GM18858 (cell line): ENCODE measurements around the gene ALAS1.
"Not testable (repeated sequence)": the region's sequence is repeated elsewhere in the genome, so short reads cannot be mapped to it uniquely, and the experiment has no call there.

ENCODE experiments used
- ATAC-seq: cut with Tn5 transposase; IDR thresholded peaks from one replicate; pipeline ENCODE4 v1.9.1; 2021; ENCODE audit not compliant: unreplicated experiment

ALAS1 gene

DNA sequence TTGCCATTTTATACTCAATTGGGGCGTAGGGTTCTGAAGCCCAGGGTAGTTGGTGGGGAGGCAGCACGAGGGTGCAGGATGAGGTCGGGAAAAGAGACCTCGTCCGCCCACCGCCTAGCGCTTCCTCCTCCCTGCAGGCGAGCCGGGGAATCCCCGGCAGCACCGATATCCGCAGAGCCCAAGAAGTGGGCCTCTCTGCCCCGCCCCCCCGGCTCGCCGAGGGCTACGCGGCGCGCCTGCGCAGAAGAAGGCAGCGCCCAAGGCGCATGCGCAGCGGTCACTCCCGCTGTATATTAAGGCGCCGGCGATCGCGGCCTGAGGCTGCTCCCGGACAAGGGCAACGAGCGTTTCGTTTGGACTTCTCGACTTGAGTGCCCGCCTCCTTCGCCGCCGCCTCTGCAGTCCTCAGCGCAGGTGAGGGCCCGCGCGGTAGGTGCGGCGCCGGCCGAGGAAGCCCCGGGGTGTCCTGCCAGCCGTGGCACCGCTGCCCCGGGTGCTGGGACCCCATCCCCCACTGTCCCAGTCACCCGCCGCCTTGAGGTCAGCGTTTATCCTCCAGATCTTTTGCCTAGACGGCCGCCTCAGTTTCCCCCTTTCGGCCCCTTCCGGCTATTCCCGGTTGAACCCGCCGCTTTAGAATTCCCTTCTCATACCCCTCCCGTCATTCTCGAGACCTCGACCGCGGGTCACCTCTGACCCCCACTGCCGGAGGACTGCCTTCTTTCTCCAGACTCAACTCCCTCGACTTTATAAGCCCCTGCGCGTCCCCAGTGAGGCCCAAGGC is at the start of gene ALAS1:
ALAS1 (plus strand) TSS at position 319 of the 784 bp plus-strand sequence. CDS start 1,082 bp downstream, outside the sequence.
- ATAC-seq = peak; percentile 54

DNA sequence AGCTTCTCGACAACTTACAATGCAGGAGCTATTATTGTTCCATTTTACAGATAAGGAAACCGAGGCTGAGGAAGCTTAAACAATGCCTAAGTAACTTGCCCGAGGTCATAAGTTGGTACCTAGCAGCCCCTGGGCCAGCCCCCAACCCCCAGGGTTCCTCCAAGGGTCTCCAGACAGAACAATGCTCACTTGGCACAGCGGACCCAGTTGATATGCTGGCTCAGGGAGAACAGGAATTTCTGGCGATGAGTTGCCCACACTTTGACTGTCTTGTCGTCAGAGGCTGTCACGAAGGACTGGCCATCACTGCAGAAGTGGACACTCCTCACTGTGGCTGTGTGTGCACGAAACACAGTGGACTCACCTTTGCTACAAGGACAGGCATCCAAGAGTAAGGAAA is 48.9 kb upstream of the ALAS1 start:
- no peak for ATAC-seq

DNA sequence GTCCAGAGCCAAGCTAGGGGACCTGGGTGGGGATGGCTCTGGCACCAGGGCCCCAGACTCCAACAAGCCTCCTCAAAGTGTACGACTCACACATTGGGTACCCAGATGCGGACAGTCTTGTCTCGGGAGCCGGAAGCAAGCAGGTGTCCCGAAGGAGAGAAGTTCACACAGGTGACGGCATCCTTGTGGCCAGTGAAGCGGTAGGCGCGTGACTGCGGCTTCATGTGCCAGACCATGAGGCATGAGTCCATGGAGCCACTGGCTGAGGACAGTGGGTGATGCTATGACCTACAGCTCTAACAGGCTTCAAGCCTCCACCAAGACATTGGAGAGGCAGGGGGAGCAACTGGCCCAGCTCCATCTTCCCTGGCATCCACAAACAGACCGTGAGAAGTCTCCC is 48.2 kb upstream of the ALAS1 start:
- no peak for ATAC-seq

DNA sequence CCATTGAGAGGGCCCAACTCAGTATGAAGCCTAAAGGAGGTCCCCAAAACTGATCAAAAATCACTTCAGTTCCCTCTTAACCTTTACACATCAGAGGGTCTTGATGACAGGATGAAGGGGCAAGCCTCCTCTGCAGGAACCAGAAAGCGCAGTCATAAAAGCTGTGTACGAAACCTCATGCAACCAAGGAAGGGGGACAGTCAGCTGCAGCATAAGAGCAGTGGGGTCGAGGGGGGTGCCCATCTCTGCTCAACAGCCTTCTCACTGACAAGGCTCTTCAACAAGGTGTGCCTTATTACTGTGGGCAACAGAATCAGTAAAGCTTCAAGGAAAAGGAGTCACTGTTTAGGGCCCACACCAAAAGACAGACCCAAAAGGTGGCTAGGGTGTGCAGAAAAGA is 47.6 kb upstream of the ALAS1 start:
- ATAC-seq = no peak

DNA sequence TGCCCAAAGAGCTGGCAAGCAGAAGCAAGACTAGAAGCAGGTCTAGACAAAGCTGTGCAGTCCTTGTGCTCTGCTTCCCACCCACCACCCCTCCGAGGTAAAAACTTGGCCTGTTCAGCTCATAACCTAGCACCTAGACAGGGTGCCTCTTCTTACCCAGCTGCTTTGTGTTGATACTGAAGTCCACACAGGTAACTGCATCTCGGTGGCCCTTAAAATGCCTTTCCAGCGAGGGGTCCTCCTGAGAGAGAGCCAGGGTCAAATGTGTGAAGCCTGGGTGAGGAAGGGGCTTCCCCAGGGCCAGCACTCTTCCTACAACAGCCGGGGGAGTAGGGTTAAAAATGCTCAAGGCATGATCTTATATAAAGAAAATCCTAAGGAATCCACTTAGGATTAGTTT is 47.1 kb upstream of the ALAS1 start:
- no peak for ATAC-seq

DNA sequence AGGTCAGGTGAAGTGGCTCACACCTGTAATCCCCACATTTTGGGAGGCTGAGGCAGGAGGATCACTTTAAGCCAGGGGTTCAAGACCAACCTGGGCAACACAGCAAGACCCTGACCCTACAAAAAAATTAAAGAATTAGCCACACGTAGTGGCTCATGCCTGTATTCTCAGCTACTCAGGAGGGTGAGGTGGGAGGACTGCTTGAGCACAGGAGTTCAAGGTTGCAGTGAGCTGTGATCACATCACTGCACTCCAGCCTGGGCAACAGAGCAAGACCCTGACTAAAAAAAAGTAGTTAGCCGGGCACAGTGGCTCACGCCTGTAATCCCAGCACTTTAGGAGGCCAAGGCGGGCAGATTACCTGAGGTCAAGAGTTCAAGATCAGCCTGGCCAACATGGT is 46.0 kb upstream of the ALAS1 start:
- ATAC-seq = not testable (repeated sequence)

DNA sequence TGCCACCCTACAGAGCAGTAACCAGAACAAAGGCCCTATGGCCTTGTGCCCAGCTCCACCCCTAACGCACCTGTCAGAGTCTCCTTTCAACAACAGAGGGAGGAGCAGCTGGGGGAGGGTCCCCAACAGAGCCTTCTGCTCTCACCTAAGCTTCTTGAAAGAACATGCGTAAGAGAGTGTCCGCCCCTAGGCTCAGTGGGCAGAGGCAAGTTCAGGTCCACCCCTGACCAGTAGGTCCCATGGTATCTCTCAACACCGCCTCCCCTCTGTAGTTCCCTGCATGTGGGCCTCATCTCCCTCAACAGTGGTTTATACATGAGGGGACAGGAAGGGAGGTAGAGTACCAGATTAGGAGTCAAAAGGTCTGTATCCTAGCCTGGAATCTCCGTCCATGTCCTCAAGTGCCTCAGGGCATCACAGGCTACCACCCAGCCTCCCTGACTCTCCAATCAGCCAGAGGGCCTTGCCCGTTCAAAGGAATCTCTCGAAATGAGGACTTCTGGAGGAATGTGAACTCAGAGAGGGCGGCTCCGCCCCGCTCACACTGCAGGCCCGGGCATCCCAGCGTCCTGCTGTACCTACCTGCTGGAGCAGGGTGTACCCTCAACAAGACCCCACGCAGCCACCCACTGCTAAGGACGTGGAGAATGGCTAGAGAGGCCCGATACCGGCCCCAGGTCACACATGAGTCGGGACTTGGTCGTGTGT is 44.4 kb upstream of the ALAS1 start:
- ATAC-seq = no peak

DNA sequence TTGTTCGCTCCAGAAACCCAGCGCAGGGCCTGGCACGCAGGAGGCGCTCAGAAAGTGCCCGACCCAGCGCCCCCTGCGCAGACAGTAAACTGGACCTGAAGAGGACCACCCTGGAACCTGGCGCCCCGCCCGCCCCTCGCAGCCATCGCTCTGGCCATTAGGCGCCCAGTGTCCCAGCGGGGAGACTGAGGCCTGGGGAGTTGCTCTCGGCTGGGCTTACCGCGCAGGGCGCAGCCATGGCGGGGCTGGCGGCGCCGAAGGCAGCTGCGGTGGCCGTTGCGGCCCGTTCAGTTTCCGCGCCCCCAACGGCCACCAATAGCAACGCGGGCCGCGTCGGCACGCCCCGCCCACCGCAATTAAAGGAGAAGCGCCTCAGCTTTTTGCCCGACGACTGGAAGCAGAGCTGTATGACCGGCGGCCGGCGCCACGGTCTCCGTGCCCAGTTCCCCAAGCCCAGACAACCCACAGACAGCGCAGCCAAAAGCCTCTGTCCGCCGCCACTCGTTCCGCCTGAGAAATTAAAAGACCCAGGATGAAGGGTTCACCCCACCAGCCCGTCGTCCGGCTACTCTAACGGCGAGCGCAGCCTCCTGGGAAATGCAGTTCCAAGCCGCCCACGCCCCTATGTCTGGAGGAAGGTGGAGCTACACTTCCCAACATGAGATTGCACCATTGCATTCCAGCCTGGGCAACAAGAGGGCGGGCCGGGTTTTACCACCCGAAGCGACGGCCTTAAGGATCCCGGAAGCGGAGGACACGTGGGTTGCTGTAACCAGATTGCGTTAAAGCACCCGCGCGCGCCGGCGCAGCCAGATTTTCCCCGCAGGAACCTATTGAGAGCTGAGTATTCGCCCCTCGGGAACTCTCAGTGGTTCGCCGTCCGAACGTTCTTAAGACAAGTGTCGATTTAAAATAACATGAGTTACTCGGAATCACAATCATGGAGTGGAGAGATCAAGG is 43.5 kb upstream of the ALAS1 start, which contains the start of gene POC1A:
POC1A (minus strand) TSS at position 289 of the 960 bp plus-strand sequence; CDS start at position 238, 51 bp downstream.
- ATAC-seq = peak; percentile 48

DNA sequence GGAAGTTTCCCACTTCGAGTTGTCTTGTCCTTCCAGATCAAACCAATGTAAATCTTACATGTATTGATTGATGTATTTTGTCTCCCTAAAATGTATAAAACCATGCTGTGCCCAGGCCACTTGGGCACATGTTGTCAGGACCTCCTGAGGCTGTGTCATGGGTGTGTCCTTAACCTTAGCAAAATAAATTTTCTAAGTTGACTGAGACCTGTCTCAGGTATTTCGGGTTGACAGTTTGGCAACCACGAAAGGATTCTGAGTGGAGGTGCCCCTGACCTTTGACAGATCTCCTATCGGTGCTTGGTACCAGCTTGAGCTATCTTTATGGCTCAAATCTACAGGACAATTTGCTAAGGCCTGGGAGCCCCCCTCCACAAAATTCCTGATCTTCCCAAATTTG is 42.0 kb upstream of the ALAS1 start:
- ATAC-seq = no peak

DNA sequence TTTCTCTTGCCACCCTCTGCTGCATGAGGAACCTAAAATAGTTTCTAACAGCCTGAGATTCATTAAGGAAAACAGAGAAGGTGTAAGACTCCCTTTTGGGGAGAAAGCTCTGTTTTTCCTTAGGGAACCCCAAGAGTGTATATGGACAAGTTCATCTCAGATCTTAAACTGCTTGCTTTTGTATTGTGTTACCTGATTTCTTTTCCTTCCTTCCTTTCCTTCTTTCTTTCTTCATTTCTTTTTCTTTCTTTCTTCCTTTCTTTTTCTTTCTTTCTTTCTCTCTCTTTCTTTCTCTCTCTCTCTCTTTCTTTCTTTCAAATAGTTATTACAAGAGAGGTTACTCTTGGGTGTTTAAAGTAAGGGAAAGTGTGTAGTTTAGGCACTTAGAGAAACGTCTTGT is 38.5 kb upstream of the ALAS1 start:
- ATAC-seq = no peak

DNA sequence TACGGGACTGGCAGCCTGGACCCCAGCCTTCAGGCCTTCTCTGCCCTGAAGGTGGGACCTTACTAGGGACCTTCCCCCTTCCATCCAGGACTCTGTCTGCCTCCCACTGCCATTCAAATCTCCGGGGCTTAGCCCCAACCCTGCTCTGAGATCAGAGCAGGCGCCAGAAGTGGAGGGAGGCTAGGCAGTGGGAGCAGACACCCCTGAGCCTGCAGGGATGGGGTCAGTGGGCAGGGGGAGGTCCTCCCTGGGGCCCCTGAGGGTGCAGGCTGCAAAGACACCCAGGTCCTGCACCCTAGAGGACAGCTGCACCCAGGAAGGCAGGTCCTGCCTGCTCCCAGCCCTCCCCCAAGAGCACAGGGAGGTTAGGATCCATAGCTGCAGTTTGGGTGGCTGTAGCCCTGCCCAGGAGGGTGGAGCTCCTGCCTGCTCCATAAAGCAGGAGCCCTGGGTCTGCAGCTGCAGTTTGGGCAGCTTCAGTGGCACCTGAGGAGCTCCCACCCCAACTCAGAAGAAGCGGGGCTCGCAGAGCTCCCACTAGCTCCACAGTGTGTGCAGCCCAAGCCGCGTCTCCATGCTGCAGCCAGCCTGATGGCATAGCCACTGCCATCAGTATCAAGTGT is 35.6 kb upstream of the ALAS1 start:
- ATAC-seq = no peak

DNA sequence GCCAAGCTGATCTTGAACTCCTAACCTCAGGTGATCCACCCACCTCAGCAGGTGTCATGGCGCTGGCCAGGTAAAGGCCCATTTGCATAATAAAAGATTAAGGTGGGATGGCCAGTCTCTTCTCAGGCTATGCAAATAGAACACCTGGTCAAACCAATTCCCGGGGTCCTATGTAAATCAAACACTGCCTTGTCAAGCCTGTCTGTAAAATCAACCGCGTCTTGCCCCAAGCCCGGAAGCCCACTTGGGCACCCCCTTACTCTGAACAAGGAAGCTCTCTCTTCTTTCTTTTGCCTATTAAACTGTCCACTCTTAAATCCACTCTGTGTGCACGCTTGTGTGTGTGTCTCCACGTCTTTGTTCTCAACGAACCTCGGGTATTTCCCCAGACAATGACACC is 30.7 kb upstream of the ALAS1 start:
- ATAC-seq = no peak

DNA sequence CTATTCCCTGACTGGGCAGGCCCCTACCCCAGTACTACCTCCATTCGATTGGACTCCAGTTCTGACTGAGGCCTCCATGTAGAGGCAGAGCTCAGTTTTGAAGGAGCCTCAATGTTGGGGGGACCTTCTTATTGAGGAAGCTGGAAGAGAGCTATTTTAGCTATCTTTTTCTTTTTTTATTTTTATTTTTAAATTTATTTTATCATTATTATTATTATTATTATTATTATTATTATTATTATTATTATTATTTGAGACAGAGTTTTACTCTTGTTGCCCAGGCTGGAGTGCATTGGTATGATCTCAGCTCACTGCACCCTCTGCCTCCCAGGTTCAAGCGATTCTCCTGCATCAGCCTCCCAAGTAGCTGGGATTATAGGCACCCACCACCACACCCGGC is 27.7 kb upstream of the ALAS1 start:
- not testable (repeated sequence) for ATAC-seq

DNA sequence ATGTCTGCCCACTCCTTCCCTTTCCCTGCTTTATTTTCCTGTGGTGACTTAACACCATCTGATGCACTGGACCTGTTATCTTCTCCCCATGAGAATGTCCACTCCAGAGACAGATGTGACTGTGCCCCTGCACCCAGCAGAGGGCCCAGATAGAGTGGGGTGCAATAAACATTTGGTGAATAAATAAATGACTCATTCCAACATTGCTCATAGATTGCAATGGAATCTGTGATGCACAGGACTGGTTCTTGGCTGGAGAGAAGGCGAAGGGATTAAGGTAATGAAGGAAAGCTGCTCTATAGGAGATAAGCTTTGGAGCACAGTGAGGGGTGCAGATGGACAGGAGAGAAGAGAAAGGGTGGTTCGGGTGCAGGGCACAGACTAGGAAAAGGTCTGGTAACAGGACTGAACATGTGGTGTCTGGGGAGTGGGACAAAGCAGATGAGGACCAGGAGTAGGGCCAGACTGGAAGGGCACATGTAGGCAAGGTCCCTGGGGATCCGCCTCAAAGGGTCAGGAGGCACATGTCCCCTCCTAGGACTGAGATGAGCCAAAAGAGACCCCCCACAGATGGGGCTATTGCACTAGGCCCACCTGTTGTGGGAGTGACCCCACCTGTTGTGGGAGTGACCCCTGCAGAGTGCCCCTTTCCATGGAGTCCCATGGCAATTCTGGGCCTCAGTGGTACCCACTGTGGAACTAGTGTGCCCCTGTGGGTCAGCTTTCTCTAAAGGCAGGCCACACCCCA is 26.3 kb upstream of the ALAS1 start:
- ATAC-seq = no peak

DNA sequence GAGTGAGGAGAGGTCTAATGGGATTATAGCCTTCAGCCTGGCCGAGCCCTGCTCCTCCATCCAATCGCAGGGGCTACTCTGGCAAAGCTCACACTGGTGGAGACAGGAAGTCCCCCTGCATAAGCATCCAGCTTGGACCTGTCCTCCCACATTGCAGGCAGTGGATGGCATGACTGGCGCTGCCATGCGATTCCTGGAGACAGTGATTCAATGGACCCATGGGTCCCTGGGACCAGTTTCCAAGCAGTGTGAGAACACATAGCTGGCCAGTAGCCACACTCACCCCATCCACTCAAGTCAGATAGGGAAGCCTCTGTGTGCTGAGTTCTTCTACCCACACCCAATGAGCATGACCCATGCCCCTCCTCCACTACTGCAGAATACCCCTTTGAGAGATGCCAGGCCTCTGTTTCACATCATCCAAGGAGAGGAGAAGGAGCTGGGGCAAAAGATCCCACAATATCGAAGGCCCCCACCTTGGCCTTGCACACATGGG is 25.6 kb upstream of the ALAS1 start:
- no peak for ATAC-seq

DNA sequence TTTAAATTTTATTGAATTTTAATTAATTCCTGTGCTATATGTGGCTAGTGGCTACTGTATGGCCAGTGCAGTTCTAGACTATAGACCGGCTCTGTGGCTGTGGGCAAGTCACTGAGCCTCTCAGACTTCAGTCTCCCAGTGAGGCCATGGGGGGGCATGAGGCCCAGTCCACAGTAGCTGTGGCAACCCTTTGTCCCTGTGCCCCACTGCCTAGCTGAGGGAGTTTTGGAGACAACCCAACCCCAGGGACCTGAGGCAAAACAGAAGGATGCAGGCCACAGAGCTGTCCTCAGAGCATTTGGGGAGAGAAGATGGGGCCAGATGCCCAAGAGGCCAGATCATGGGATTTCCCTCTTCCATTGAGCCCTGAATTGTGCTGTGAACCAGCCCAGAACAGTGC is 24.9 kb upstream of the ALAS1 start:
- ATAC-seq = no peak

DNA sequence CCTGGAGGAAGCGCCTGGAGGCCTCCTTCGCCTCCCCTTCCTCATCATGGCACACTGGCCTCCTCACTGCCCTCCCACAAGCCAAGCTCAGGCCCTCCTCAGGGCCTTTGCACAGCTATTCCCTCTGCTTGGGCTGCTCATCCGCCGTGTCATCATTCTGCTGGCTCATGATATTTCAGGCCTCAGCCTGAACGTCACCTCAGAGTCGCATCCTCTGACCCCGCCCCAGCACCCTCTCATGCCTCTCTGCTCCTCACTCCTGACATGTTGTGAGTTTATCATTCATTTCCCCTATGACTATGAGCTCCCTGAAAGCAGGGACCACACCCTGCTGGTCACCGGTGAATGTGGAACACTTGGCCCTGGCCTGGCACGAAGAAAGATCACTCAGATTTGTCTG is 23.1 kb upstream of the ALAS1 start:
- no peak for ATAC-seq

DNA sequence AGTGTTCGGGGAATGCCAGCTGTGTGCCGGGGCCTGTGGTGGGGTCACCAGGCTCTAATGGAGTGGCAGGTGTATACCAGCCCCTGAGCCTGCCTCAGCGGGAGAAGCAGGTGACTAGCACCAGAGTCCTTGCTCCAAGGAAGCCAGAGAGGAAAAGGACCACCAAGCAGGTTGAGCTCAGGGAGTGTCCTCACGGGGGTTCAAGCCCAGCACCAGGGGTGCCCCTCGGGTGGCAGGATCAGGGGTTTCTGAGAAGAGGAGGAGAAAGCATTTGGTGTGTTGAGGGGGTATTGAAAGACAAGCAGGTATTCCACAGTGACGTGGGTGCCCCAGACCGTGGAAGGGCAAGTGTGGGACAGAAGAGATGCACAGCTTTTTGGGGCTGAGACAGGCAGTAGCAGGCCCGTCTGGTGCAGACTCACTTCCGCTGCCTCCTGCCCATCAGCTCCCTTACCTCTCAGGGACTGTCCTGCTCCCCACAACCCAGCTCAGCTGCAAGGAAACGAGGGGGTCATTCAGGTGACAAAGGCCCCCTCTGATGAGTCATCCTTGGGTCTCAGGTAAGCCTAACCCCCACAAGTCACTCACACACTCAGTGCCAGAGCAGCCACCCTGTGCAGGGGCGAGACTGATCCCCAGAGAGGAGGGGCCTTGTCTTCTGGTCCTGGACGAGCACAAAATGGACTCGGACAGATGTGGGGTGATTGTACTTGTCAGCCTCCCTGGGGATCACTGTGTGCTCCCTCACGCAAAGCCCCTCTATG is 22.4 kb upstream of the ALAS1 start:
- no peak for ATAC-seq

DNA sequence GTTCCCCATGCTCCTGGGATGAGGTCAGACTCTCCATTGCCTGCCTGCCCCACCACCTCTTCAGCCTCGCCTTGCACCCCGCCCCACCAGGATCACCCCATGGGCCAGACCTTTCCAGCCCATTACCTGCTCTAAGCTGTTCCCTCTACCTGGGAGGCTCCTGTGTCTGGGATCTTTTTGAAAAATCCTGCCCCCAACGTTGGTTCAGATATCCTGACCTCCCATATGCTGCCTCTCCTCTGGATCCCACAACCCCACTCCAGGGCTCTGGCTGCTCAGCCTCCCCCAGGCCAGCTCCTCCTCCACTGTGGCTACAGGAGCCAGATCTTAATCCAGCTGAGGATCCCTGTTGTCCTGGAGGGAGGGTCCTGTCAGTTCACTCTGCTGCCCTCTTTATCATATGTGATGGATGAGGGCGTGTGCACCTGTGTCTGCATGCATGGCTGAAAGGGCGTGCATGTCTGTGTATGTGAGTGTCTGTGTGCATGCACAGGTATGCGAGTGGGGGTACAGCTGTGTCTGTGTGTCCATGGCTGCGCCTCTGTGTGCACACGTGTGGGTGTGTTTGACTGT is 21.7 kb upstream of the ALAS1 start:
- ATAC-seq = no peak
